ENCODE results near the gene RHBDL1.

Gene RHBDL1

GRCh38 chr16:634051-634670, 41.3 kb upstream of the RHBDL1 start:
- DNase-seq (ENCODE audit: low spot score) = no peak
- TF ChIP-seq, protein P1, sequence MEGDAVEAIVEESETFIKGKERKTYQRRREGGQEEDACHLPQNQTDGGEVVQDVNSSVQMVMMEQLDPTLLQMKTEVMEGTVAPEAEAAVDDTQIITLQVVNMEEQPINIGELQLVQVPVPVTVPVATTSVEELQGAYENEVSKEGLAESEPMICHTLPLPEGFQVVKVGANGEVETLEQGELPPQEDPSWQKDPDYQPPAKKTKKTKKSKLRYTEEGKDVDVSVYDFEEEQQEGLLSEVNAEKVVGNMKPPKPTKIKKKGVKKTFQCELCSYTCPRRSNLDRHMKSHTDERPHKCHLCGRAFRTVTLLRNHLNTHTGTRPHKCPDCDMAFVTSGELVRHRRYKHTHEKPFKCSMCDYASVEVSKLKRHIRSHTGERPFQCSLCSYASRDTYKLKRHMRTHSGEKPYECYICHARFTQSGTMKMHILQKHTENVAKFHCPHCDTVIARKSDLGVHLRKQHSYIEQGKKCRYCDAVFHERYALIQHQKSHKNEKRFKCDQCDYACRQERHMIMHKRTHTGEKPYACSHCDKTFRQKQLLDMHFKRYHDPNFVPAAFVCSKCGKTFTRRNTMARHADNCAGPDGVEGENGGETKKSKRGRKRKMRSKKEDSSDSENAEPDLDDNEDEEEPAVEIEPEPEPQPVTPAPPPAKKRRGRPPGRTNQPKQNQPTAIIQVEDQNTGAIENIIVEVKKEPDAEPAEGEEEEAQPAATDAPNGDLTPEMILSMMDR (IDR thresholded peaks at IDR 0.05; ENCODE audit: extremely low read depth, missing control alignments) = no peak

DNA sequence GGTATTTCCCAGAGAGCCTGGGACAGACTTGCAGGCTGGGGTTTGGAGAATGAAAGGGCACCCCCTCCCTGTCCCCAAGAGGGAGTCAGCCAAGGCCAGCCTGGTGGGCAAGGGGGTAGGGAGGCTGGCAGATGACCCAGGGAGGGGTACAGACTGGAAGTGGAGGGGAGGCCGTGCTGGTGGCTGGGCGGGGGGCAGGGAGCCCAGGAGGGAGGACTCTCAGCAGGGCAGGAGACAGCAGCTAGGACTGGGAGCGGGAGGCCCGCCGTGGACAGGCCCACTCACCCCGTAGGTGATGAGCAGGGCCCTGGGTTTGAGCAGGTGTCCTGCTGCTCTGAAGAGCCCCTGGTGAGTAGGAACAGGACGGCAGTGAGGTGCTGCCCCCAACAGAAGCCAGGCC, 40.5 kb upstream of the RHBDL1 start:
- DNase-seq (ENCODE audit: low spot score) = peak; percentile 29
- TF ChIP-seq, protein P1 (IDR thresholded peaks at IDR 0.05; ENCODE audit: extremely low read depth, missing control alignments) = no peak

DNA sequence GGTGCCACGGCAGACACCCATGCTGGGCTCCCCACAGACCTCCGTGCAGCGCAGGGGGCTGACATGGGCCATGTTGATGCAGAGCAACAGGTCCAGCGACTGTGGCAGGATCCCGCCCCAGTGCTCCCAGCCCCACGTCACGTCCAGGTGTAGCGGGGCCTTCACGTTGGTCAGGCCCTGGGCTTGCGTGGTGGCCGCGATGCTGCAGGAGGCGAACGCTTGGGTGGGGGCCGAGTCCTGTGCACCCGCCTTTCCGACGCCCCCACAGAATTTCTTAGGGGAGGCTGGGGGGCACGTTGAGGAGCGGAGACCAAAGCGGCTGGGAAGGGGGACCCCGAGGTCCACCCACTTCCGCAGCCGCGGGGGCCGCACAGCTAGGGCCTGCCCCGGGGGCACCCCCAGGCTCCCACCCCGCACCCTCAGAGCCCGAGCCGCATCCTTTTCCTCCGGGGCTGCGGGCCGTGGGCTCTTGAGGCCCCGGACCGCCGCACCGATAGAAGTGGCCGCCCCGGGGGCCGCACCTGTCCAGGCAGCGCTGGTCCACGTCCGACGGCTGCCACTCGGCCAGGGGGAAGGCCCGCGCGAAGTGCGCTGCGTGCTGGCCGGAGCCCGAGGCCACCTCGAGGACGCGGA, 39.8 kb upstream of the RHBDL1 start:
- TF ChIP-seq, protein P1 (IDR thresholded peaks at IDR 0.05; ENCODE audit: extremely low read depth, missing control alignments) = no peak
- peak; percentile 39 for DNase-seq (ENCODE audit: low spot score)

DNA sequence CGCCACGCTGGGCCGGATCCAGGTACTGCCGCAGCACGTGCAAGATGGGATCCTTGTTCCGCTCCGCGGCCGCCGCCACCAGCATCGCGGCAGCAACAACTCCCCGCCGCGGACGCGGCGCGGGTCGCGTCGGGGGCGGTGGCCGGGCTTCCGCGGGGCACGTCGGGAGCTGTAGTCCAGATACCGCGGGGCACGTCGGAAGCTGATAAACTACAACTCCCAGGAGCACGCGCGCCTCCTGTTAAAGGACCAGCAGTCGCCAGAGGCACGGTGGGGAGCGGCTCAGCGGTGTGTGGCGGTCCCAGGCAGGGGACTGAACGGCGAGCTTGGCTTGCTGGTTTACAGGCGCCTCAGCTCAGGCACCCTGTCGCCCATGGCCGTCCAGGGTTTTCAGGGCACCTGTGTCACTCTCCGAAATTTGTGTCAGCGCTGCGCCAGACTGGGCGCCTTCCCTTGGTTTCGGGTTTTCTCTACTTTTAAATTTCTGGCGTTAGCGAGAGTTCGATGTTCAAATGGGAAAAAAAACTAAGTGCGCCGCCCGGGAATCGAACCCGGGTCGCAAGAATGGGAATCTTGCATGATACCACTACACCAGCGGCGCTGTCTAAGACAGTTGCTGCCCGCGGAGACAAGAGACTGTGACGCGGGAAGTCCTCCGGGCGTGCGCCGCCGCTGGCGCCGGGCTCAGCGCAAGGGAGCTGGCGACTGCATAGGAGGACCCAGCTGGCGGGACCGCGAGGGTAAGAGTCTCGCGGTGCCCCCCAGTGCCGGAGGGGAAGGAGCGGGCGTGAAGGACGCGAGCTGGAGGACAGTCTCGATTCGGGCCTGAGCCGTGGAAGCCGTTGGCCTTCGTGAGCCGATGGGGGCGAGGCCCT, 39.0 kb upstream of the RHBDL1 start, which contains the start of gene METTL26:
METTL26 (minus strand) TSS at position 100 of the 875 bp plus-strand sequence; CDS start at position 85, 15 bp downstream.
- TF ChIP-seq, protein P1 (IDR thresholded peaks at IDR 0.05; ENCODE audit: extremely low read depth, missing control alignments) = no peak
- peak; percentile 99 for DNase-seq (ENCODE audit: low spot score)

- TF ChIP-seq, protein P1 (IDR thresholded peaks at IDR 0.05; ENCODE audit: extremely low read depth, missing control alignments) = no peak
- DNase-seq (ENCODE audit: low spot score) = peak; percentile 100
These were observed 38.1 kb upstream of the RHBDL1 start for GRCh38 chr16:637081-638018.

GRCh38 chr16:638034-638543, 37.4 kb upstream of the RHBDL1 start:
- TF ChIP-seq, protein P1 (IDR thresholded peaks at IDR 0.05; ENCODE audit: extremely low read depth, missing control alignments) = no peak
- DNase-seq (ENCODE audit: low spot score) = no peak
